Gastroesophageal sphincter (tissue), 3 donors: ENCODE data around the gene HMG20A.

ENCODE experiments used
- EP300 ChIP-seq: sonication (generic); formaldehyde crosslinking; IDR thresholded peaks from one replicate; pipeline ENCODE4 v1.6.1; 2017; ENCODE audit warnings: antibody characterized with exemption, mild to moderate bottlenecking
- POLR2AphosphoS5 ChIP-seq: sonication (generic); formaldehyde crosslinking; IDR thresholded peaks from one replicate; pipeline ENCODE4 v1.6.1; 2017; ENCODE audit warnings: antibody characterized with exemption
- TF ChIP-seq, protein P1 (sequence below), 4 experiments: fragments of 200-600 bp in 2 of 4; fragments of 450-650 bp in 2 of 4; sonication (generic) in 1 of 4; IDR thresholded peaks; one replicate each; pipeline ENCODE4 v1.5.1; 2017 to 2019; ENCODE audit warnings: antibody characterized with exemption in 4 of 4, mild to moderate bottlenecking in 2 of 4, moderate library complexity in 2 of 4

GRCh38 chr15:77400258-77400657, 20.4 kb upstream of the HMG20A start:
- TF ChIP-seq, protein P1, sequence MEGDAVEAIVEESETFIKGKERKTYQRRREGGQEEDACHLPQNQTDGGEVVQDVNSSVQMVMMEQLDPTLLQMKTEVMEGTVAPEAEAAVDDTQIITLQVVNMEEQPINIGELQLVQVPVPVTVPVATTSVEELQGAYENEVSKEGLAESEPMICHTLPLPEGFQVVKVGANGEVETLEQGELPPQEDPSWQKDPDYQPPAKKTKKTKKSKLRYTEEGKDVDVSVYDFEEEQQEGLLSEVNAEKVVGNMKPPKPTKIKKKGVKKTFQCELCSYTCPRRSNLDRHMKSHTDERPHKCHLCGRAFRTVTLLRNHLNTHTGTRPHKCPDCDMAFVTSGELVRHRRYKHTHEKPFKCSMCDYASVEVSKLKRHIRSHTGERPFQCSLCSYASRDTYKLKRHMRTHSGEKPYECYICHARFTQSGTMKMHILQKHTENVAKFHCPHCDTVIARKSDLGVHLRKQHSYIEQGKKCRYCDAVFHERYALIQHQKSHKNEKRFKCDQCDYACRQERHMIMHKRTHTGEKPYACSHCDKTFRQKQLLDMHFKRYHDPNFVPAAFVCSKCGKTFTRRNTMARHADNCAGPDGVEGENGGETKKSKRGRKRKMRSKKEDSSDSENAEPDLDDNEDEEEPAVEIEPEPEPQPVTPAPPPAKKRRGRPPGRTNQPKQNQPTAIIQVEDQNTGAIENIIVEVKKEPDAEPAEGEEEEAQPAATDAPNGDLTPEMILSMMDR (IDR thresholded peaks at IDR 0.05), result no peak
- no peak for TF ChIP-seq EP300
- no peak for TF ChIP-seq POLR2AphosphoS5
